ENCODE data around the gene MYPN.

- TF ChIP-seq POLR2A (IDR thresholded peaks at IDR 0.05; ENCODE audit: low read depth, low read length) (no peak), POLR2AphosphoS5 (IDR thresholded peaks at IDR 0.05; ENCODE audit: low read depth, low read length) (no peak)
These were observed 142.6 kb downstream of the MYPN start for GRCh38 chr10:68251625-68252495.

Data from GM12891 (cell line).